ENCODE results near the gene DAZAP1. TPM values are rescaled to one million over a fixed set of nuclear protein-coding genes. Genes with fewer than 3 reads are reported as not detected.

The DAZAP1 gene
- total RNA-seq, 5 donors from 2014 or later (not counting 1 experiment from before 2014, with no cell fraction given): 153 to 170 (median 161) TPM

DNA sequence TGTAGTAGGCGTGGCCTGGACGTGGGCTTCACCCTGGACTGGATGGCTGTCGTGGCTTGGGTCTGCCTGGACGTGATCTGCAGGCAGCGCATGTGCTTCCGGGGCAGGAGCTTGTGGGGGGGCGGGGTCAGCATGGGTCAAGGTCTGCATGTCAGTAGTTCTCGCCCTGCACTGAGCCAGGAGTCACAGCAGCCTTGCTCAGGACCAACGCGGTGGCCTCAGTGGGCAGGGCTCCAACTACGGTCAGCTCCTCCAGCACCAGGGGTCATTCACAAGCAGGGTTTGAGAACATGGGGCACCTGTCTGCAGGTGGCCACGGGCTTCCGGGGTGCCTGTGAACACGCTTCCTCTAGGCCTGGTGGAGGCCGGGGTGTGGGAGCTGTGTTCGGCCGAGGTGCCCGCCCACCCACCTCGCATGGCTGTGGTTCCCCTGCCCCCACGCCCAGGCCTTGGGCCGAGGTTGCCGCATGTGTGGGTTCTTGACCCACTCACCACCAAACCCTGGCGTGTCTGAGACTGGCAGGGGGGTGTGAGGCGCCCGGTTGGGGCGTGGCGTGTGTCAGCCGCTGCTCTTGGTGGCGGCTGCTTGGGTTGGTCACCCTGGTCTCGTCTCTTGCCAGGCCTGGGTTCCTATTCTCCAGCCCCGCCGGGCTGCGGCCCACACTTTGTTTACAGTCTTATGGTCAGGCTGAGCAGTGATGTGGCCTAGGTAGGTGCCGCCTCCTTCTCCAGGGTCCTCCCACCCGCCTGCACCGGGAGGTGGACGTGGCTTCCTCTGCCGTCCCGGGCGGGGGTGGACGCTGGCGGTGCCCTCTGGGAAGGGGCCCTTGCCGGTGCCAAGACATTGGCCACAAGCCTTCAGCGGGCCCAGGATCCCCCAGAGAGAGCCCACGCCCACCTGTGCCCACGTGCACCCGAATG, 26.0 kb downstream of the DAZAP1 start:
- peaks cover 16 to 62% of the 10 kb centered on the region in 2 donors for H3K36me3 ChIP-seq (ENCODE audit: control insufficient read depth in 2 of 2, extremely low read depth in 1 of 2, insufficient read depth in 1 of 2, low read length in 1 of 2)
- peaks cover 0 to 6% of the 10 kb centered on the region in 2 experiments for H3K4me1 ChIP-seq (ENCODE audit: control insufficient read depth in 1 of 2, extremely low read depth in 1 of 2, insufficient read depth in 2 of 2, low read length in 2 of 2)
- ChIA-PET POLR2A (no interaction called here), CTCF (no interaction called here)
- Mint-ChIP-seq H3K4me1 (peaks cover 5 to 8% (median 7%) of the 10 kb centered on the region in 3 donors), H3K27ac (no peak overlapping the region), H3K9me3 (no peaks in the 10 kb centered on the region), H3K36me3 (peaks cover 12% of the 10 kb centered on the region), H3K27me3 (no peaks in the 10 kb centered on the region), H3K4me3 (no peak overlapping the region)
- H3K4me3 ChIP-seq (ENCODE audit: control insufficient read depth in 1 of 2, extremely low read depth in 1 of 2, low read length in 1 of 2): no peak overlapping the region
- 92% methylated on average over 38 of the region's 47 CpGs for WGBS (ENCODE audit: insufficient coverage)
- H3K9me3 ChIP-seq: no peaks in the 10 kb centered on the region
- no peak for DNase-seq
- ATAC-seq (replicated peaks in 1 of 4): no peak
- no peak overlapping the region for H3K27ac ChIP-seq (ENCODE audit: low read length)
- H3K27me3 ChIP-seq (replicated peaks in 1 of 2; ENCODE audit: control insufficient read depth in 2 of 2, extremely low read depth in 1 of 2, insufficient read depth in 2 of 2, low read length in 1 of 2): no peaks in the 10 kb centered on the region

DNA sequence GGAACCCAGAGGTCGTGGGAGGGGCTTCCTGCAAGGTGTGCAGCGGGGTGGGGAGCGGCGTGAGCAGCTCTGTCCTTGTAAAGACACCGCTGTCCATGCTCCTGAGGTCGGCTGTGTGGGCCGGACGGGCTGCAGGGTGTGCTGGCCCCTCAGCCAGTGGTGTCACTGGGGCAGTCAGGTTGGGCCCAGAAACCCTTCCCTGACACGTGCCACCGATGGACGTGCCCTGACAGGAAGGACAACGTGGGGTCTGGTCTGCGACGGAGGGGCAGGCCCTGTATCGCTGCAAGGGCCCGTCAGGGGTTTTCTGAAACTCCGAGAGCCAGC, 26.6 kb downstream of the DAZAP1 start:
- CTCF ChIA-PET: no interaction called here

DNA sequence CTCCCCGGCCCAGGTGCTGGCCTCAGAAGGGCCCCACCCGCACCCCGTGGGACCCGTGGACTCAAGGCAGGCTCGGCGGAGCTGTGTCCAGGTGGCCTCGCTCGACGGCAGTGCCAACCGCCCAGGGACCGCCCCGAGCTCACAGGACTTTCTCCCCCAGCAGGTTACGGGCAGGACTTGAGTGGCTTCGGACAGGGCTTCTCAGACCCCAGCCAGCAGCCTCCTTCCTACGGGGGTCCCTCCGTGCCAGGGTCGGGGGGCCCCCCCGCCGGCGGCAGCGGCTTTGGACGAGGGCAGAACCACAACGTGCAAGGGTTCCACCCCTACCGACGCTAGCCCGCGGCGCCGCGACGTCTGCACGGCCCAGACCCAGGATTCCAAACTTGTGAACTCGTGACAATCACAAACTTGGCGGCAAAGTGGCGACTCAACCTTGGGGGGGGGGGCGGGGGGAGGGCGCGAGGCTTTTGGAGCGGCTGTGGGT, 27.2 kb downstream of the DAZAP1 start:
- Histone ChIP-seq H3K27me3 (replicated peaks in 1 of 2; ENCODE audit: control insufficient read depth in 2 of 2, extremely low read depth in 1 of 2, insufficient read depth in 2 of 2, low read length in 1 of 2) (no peaks in the 10 kb centered on the region), H3K27ac (ENCODE audit: low read length) (no peak overlapping the region), H3K4me3 (ENCODE audit: control insufficient read depth in 1 of 2, extremely low read depth in 1 of 2, low read length in 1 of 2) (no peak overlapping the region), H3K4me1 (ENCODE audit: control insufficient read depth in 1 of 2, extremely low read depth in 1 of 2, insufficient read depth in 2 of 2, low read length in 2 of 2) (peaks cover 0 to 14% of the 10 kb centered on the region in 2 experiments), H3K36me3 (ENCODE audit: control insufficient read depth in 2 of 2, extremely low read depth in 1 of 2, insufficient read depth in 1 of 2, low read length in 1 of 2) (peaks cover 13 to 53% of the 10 kb centered on the region in 2 donors), H3K9me3 (no peaks in the 10 kb centered on the region)
- Mint-ChIP-seq H3K9me3 (no peaks in the 10 kb centered on the region), H3K4me1 (peaks cover 12 to 13% (median 12%) of the 10 kb centered on the region in 3 donors), H3K4me3 (no peak overlapping the region), H3K27ac (no peak overlapping the region), H3K27me3 (no peaks in the 10 kb centered on the region), H3K36me3 (peaks cover 14% of the 10 kb centered on the region)
- no peak for DNase-seq
- WGBS (ENCODE audit: insufficient coverage): 100% methylated on average over 15 of the region's 39 CpGs
- ChIA-PET CTCF (no interaction called here), POLR2A (no interaction called here)
- ATAC-seq (replicated peaks in 1 of 4): no peak

More for the DNA sequence above, 26.6 kb downstream of the DAZAP1 start:
- POLR2A ChIA-PET: no interaction called here
- Histone ChIP-seq H3K27ac (ENCODE audit: low read length) (no peak overlapping the region), H3K4me1 (ENCODE audit: control insufficient read depth in 1 of 2, extremely low read depth in 1 of 2, insufficient read depth in 2 of 2, low read length in 2 of 2) (peaks cover 0 to 7% of the 10 kb centered on the region in 2 experiments), H3K9me3 (no peaks in the 10 kb centered on the region), H3K4me3 (ENCODE audit: control insufficient read depth in 1 of 2, extremely low read depth in 1 of 2, low read length in 1 of 2) (no peak overlapping the region), H3K27me3 (replicated peaks in 1 of 2; ENCODE audit: control insufficient read depth in 2 of 2, extremely low read depth in 1 of 2, insufficient read depth in 2 of 2, low read length in 1 of 2) (no peaks in the 10 kb centered on the region), H3K36me3 (ENCODE audit: control insufficient read depth in 2 of 2, extremely low read depth in 1 of 2, insufficient read depth in 1 of 2, low read length in 1 of 2) (peaks cover 13 to 57% of the 10 kb centered on the region in 2 donors)
- peaks cover 7 to 8% (median 8%) of the 10 kb centered on the region in 3 donors for H3K4me1 Mint-ChIP-seq
- peaks cover 12% of the 10 kb centered on the region for H3K36me3 Mint-ChIP-seq
- no peaks in the 10 kb centered on the region for H3K9me3 Mint-ChIP-seq
- no peak for ATAC-seq (replicated peaks in 1 of 4)
- H3K4me3 Mint-ChIP-seq: no peak overlapping the region
- no peak for DNase-seq
- 95% methylated on average over 17 of the region's 17 CpGs for WGBS (ENCODE audit: insufficient coverage)
- H3K27me3 Mint-ChIP-seq: no peaks in the 10 kb centered on the region
- H3K27ac Mint-ChIP-seq: no peak overlapping the region

DNA sequence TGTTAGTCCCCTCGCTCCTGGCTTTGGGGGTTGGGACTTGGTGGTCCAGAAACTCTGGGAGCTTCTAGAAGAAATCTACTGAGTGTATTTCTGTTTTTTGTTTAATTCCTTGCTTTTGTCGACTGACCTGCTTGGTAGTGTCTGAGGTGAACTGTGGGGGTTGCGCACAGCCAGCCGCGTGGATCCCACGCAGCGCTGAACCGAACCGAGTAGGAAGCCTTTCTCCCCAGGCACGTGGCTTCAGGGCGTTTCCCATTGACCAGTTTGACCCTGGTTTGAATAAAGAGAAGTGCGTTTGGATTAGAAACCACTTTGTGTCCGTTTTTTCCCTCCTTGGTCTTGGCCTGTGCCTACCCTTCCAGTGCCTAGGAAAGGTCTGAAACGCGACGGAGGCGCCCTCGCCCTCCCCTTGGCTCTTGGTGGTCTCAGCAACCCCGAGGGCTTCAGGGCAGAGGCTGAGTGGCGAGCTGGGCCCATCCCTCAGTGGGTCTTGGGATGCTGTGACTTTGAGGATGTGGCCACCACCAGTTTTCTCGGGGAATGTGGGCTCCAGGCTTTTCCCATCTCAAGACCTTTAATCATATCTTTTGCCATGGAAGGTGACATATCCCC, 28.1 kb downstream of the DAZAP1 start:
- Mint-ChIP-seq H3K36me3 (peaks cover 20% of the 10 kb centered on the region), H3K9me3 (no peaks in the 10 kb centered on the region), H3K27ac (no peak overlapping the region), H3K27me3 (no peaks in the 10 kb centered on the region), H3K4me1 (peaks cover 15 to 22% (median 18%) of the 10 kb centered on the region in 3 donors), H3K4me3 (no peak overlapping the region)
- H3K9me3 ChIP-seq: no peaks in the 10 kb centered on the region
- DNase-seq (no peak), ATAC-seq (replicated peaks in 1 of 4) (no peak)
- H3K4me1 ChIP-seq (ENCODE audit: control insufficient read depth in 1 of 2, extremely low read depth in 1 of 2, insufficient read depth in 2 of 2, low read length in 2 of 2): peaks cover 0 to 22% of the 10 kb centered on the region in 2 experiments
- peaks cover 15 to 54% of the 10 kb centered on the region in 2 donors for H3K36me3 ChIP-seq (ENCODE audit: control insufficient read depth in 2 of 2, extremely low read depth in 1 of 2, insufficient read depth in 1 of 2, low read length in 1 of 2)
- ChIA-PET CTCF (interaction anchor here in 1 of 2 donors (0.7 kb wide), 1 partner anchor 155 kb away, joined by 3 read pairs; no protein-coding TSS in a partner anchor), POLR2A (interaction anchor here in 1 of 2 donors (0.6 kb wide), 1 partner anchor 39 kb away, joined by 3 read pairs; no protein-coding TSS in a partner anchor)
- no peaks in the 10 kb centered on the region for H3K27me3 ChIP-seq (replicated peaks in 1 of 2; ENCODE audit: control insufficient read depth in 2 of 2, extremely low read depth in 1 of 2, insufficient read depth in 2 of 2, low read length in 1 of 2)
- WGBS (ENCODE audit: insufficient coverage): 90% methylated on average over 9 of the region's 21 CpGs
- H3K4me3 ChIP-seq (ENCODE audit: control insufficient read depth in 1 of 2, extremely low read depth in 1 of 2, low read length in 1 of 2): no peak overlapping the region
- H3K27ac ChIP-seq (ENCODE audit: low read length): no peak overlapping the region

DNA sequence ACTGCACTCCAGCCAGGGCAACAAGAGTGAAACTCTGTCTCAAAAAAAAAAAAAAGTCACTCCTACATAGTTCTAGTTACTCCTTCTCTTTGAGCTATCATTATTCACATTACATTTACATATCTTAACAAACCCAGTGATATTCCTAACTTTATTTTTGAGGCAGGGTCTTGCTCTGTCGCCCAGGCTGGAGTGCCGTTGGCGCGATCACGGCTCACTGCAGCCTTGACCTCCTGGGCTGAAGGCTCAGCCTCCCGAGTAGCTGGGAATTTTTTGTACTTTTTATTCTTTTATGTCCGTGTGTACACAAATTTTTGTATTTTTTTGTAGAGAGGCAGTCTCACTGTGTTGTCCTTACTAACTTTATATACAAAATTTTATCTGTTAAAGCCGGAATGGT, 30.2 kb downstream of the DAZAP1 start:
- ChIA-PET CTCF (interaction anchor here in 1 of 2 donors (0.5 kb wide), 1 partner anchor 582 kb away, joined by 4 read pairs; no protein-coding TSS in a partner anchor), POLR2A (no interaction called here)
- Mint-ChIP-seq H3K27me3 (no peaks in the 10 kb centered on the region), H3K27ac (no peak overlapping the region), H3K36me3 (peaks cover 31% of the 10 kb centered on the region), H3K4me3 (peak overlapping the region in 2 of 3 donors; percentile 96 to 97), H3K9me3 (no peaks in the 10 kb centered on the region), H3K4me1 (peaks cover 24 to 37% (median 26%) of the 10 kb centered on the region in 3 donors)
- ATAC-seq (replicated peaks in 1 of 4) (no peak), DNase-seq (no peak)
- Histone ChIP-seq H3K9me3 (no peaks in the 10 kb centered on the region), H3K4me3 (ENCODE audit: control insufficient read depth in 1 of 2, extremely low read depth in 1 of 2, low read length in 1 of 2) (no peak overlapping the region), H3K36me3 (ENCODE audit: control insufficient read depth in 2 of 2, extremely low read depth in 1 of 2, insufficient read depth in 1 of 2, low read length in 1 of 2) (peaks cover 25 to 57% of the 10 kb centered on the region in 2 donors), H3K27me3 (replicated peaks in 1 of 2; ENCODE audit: control insufficient read depth in 2 of 2, extremely low read depth in 1 of 2, insufficient read depth in 2 of 2, low read length in 1 of 2) (no peaks in the 10 kb centered on the region), H3K4me1 (ENCODE audit: control insufficient read depth in 1 of 2, extremely low read depth in 1 of 2, insufficient read depth in 2 of 2, low read length in 2 of 2) (peaks cover 0 to 30% of the 10 kb centered on the region in 2 experiments), H3K27ac (ENCODE audit: low read length) (no peak overlapping the region)
- WGBS (ENCODE audit: insufficient coverage): no CpG with 5 or more reads among the region's 8 CpGs

Data from T-cell (primary cell).